GM18873 (cell line): Measurements from ENCODE around the gene LHFPL3.
"Not testable (repeated sequence)": the region's sequence is repeated elsewhere in the genome, so short reads cannot be mapped to it uniquely, and the experiment has no call there.

Experiments
- ATAC-seq: cut with Tn5 transposase; IDR thresholded peaks from one replicate; pipeline ENCODE4 v1.9.1; 2021; ENCODE audit warnings: mild to moderate bottlenecking, moderate library complexity, moderate number of reproducible peaks; ENCODE audit not compliant: unreplicated experiment, low FRiP score

LHFPL3 gene

DNA sequence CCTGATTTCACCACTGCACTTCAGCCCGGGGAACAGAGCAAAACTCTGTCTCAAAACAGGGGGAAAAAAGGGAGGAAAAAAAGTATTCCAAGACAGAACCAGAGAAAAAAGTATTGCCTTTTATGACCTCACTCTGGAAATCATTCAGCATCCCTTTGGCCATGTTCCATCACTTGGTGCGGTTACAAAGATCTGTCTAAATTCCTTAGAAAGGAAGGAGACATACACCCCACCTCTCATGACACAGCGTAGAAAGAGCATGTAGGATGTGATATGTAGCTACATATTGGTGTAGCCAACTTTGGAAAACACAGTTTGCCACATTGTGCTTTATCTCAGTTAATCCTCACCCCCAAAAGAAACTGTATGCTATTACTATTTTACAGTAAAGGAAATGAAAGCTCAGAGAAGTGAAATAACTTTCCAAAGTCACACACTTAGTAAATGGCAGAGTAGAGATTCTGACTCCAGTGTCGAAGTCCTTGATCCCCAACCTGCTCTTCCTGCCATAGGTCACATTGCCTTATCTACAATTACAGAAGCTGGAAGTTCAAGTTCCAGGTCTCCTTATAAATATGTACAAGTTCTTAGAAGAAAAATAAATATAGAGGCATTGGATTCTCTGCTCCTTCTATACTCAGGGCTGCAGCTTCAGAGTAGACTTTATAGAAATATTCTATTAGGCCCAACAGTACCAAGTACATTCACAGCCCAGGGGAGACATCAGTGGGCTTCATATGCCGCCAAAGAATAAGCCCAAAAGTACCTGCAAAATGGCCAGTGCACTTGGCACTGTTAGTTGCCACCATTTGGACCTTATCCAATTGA is 594.0 kb downstream of the LHFPL3 start:
- peak; percentile 9 for ATAC-seq

- ATAC-seq = peak; percentile 84
Observed at GRCh38 chr7:104923010-104923421, 594.6 kb downstream of the LHFPL3 start.

DNA sequence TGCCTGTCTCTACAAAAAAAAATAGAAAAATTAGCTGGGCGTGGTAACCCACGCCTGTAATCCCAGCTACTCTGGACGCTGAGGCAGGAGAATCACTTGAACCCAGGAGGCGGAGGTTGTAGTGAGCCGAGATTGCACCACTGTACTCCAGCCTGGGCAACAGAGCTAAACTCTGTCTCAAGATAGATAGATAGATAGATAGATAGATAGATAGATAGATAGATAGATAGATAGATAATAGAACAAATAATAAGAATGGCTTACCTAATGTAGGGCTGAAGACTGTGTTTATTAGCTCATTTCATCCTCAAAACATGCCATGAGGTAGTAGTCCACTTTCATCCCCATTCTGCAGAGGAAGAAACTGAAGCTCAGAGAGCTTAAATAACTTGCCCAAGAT is 597.8 kb downstream of the LHFPL3 start:
- ATAC-seq = not testable (repeated sequence)

DNA sequence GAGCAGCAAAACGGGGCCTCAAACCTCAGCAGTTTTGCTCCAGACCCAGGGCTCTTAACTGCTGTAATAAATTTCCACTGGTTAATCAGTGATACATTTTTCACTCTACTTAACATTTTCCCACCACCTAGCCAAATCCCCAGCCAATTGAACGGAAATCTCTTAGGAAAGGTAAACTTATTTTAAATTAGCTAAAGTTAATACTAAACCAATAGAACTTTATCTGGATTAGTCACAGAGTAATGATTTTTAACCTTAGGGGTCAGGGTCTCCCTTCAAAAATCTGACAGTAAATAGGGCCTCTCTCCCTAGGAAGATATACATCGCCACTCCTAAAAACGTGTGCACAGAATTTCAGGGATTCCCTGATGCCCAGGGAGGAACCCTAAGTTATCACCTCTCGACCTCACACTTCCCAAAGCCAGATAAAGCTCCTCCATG is 598.2 kb downstream of the LHFPL3 start:
- ATAC-seq = no peak

DNA sequence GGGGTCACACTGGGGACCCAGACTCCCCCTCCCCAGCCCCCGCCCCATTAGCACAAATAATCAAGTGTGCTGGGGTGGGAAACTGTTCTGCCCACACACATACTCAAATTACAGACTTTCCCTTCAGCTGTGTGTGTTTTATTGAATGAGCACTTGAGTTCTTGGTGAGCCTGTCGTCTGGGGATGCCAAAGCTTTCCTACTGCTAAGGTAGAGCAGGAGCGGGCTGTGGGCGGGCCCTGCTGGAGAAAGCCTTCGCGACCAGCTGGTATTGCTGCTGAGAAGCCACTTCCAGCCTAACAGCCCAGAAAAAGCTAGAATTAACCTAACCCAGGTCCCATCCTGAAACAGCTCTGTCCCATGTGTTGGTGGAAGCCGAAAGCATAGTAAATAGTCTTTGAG is 598.7 kb downstream of the LHFPL3 start:
- ATAC-seq = no peak

- no peak for ATAC-seq
Observed at GRCh38 chr7:104928721-104929400, 600.5 kb downstream of the LHFPL3 start.

GRCh38 chr7:104929921-104930320 is 601.5 kb downstream of the LHFPL3 start:
- ATAC-seq = no peak

DNA sequence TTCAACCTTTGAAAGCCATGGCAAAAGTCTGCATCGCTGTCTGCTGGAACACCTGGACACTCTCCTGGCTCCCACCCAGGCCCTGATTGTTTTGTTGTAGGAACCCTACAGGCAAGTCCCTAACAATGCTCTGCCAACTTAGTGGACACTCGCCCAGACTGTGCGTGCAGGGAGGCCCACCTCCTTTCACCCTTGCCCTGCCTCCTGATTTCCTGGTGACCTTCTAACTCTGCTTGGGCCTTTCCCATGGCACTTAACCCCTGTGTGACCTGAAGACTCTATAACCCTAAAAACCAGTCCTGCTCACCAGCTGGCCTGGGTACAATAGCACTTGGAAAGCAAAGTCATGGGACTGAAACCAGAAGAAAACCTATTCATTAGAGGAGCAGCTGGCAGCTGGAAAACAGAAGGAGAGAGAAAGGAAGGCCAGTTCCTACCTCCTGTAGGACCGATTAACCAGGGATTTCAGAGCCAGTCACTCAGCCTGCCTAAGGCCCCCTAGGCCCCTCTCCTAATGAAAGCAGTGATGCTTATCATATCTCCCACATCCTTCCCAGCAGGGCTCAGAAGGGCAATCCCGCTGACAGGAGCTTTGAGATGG is 602.9 kb downstream of the LHFPL3 start:
- ATAC-seq = no peak

DNA sequence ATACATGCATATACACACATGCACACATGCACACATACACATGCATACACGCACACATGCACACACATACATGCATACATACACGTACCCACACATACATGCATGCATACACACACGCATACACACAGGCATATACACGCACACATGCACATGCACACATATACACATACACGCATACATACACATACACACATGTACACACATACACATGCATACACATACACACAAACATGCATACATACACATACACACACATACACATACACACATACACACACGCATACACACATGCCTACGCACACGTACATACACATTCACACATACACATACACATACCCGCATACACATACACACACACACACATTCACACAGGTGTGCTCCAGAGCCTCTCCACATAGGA is 604.6 kb downstream of the LHFPL3 start:
- ATAC-seq = no peak

DNA sequence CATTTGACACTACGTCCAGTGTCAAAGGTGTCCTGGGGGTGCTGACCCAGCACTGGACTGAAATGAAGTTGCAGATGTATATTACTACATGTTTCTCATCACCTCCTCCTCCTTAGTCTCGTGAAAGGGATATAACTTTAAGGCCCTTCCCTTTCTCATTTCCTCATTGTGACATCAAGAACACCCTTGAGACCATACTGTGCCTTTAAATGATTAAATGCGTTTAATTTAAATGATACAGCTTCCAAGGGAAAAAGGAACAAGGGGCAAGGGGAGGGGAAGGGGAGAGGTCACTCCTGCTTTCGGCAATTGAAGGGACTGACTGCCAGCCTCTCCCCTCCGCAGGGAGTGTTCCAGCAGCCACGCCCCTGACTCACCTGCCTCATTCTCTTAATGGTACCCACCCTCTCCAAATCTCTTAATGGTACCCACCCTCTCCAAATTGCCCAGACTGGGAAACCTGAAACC is 605.2 kb downstream of the LHFPL3 start:
- ATAC-seq = no peak

- no peak for ATAC-seq
Observed at GRCh38 chr7:104934665-104935064, 606.3 kb downstream of the LHFPL3 start.

- no peak for ATAC-seq
Observed at GRCh38 chr7:104935276-104935675, 606.9 kb downstream of the LHFPL3 start.

DNA sequence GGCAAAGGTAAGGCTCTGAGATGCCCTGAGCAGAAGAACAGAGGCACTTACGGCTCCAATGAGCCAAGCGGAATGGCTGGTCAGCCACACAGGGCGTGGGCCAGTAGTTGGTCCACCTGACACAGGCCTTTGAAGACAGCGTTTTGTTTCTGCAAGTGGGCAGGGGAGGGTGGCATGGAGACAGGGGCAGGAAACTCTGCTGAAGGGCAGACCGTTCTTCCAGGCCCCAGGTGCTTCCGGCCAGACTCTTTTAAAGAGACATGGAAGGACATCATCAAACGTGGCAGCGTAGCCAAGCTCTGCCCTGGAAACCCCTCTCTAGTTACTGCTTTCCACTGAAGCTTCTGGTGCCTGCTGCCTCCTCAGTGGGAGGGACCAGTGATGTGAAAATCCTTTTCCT is 608.1 kb downstream of the LHFPL3 start:
- no peak for ATAC-seq

GRCh38 chr7:104937489-104937888 is 609.1 kb downstream of the LHFPL3 start:
- ATAC-seq = not testable (repeated sequence)

DNA sequence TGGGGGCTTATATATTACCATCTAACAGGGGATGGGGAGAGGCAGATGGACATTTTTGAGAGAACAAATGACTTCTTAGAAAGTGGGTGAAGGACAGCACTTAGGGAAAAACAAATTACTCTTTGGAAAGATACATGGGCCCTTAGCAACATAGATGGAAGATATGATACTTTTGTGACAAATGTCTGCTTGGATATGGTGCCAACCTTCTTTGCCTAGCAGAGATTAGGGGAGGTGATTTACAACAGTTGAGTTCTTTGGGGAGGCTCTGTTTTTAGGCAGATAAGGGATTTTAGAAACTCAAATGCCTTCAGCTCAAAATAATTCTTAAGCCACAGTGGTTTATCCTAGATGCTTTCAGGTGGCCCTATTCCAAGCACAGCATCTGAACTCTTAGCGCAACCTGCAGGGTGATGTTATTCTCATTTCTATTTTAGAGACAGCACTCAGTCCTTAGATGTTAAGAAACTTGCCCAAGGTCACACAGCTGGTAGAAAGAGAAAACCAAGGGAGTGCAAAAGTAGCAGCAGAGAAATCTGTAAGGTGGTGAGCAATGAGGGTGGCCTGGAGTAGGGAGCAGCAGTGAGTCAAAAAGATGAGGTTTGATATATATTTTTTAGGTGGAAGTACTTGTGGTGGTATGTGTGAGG is 610.5 kb downstream of the LHFPL3 start:
- no peak for ATAC-seq

DNA sequence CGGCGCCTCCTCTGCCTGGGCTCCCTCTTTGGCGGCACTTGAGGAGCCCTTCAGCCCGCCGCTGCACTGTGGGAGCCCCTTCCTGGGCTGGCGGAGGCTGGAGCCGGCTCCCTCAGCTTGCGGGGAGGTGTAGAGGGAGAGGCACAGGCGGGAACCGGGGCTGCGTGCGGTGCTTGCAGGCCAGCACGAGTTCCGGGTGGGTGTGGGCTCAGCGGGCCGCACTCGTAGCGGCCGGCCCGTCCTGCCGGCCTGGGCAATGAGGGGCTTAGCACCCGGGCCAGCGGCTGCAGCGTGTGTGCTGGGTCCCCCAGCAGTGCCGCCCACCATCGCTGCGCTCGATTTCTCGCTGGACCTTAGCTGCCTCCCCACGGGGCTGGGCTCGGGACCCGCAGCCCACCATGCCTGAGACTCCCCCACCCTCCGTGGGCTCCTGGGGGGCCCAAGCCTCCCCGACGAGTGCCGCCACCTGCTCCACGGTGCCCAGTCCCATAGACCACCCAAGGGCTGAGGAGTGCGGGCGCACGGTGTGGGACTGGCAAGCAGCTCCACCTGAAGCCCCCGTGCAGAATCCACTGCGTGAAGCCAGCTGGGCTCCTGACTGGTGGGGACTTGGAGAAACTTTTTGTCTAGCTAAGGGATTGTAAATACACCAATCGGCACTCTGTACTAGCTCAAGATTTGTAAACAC is 611.8 kb downstream of the LHFPL3 start:
- ATAC-seq = no peak

DNA sequence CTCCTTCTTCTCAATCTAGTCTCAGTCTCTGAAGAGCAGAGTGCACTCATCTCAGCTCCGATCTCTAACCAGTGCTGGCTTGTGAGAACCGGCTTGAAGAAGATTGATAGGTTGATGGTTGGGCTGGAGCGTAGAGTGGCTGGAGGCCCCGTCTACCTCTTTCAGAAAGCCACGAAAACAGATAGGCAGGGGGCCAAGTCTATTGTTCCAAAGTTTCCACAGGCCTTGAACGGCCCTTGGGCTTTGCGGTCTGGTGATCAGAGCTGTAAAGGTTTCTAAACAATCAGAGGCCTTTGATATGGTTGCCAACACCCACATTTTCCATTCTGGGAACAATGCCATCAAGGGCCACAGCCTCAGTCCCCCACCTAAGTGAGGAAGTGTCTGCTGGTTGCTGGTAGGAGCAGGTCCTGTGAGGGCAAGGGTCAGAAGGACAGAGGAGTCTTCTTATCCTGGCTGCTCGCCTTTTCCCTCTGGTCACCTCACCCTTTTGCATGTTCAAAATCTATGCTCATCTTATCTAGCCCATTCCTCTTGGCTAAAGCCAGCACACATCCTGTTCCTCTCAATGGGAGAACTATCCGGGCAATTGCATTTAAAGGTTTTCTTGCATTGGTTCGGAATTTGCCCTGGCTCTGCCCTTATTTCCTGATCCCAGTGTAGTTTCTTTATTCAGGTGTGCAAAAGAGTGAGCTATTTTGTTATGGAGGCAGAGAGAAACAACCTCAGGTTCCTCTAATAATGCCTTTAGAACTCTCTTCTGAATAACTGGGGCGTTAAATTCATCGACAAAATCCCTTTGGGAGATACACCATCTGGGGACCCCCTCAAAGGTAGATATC is 615.3 kb downstream of the LHFPL3 start:
- ATAC-seq = no peak

DNA sequence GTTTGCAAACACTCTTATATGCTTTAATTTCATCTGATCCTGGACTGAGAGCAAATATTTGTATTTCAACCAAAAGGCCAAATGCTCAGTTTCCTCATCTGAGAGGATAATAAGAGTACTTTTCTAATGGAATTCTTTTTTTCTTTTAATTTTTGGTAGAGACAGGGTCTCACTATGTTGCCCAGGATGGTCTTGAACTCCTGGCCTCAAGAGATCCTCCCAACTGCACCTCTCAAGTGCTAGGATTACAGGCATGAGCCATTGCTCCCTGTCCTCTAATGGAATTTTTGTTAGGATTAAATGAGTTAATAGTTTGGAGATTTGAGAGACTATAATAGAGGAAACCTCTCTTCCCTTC is 617.2 kb downstream of the LHFPL3 start:
- ATAC-seq = no peak

DNA sequence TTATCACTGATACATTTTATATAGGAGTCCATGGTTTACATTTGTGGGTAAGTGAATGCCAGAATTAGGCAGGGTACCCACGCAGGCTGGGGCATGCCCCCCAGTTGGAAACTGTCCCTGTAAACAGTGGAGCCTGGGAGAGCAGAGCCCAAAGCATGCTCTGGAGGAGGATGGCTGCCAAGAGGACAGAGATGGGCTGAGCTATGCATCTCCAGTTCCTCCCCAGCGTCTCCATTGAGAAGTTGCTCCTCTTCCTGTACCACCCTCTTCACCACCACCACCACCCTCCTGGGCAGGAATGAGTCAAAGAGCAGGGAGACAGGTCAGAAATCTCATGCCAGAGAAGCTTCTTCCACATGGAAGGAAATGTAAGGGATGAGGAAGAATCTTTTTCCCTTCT is 617.9 kb downstream of the LHFPL3 start:
- no peak for ATAC-seq
